Sigmoid colon (tissue), 3 donors: ENCODE data around the gene MPI.

Experiments
- CTCF ChIP-seq, 4 experiments: fragments of 450-650 bp in 3 of 4; fragments of 200-600 bp in 1 of 4; IDR thresholded peaks; one replicate each; pipeline ENCODE4 v1.5.1; 2016 to 2019; ENCODE audit warnings: antibody characterized with exemption in 4 of 4, mild to moderate bottlenecking in 3 of 4, moderate library complexity in 2 of 4
- POLR2A ChIP-seq, 2 donors: fragments of 450-650 bp; IDR thresholded peaks; one replicate each; pipeline ENCODE4 v1.6.1; 2016; ENCODE audit warnings: antibody characterized with exemption in 2 of 2, mild to moderate bottlenecking in 2 of 2, moderate library complexity in 2 of 2

- TF ChIP-seq CTCF (IDR thresholded peaks at IDR 0.05) (no peak), POLR2A (IDR thresholded peaks at IDR 0.05) (no peak)
Observed at GRCh38 chr15:74847432-74847831, 42.4 kb upstream of the MPI start.
